Karpas-422 (cell line): ENCODE measurements around the gene EHD4. TPM values are rescaled to one million over a fixed set of nuclear protein-coding genes. Genes with fewer than 3 reads are reported as not detected.

Experiments
- DNase-seq: peaks from one replicate; pipeline ENCODE4 v3.0.0-alpha.2; 2015
- H2AFZ ChIP-seq: fragments of 200-600 bp; sonication (generic); 2 replicates; pipeline ENCODE4 v1.6.1; 2014; ENCODE audit warnings: antibody characterized with exemption, low read length, mixed read lengths
- H3K27ac ChIP-seq: fragments of 200-600 bp; sonication (generic); 2 replicates; pipeline ENCODE4 v1.5.1; 2014; ENCODE audit warnings: mild to moderate bottlenecking, low read length, moderate library complexity
- H3K27me3 ChIP-seq: fragments of 200-600 bp; sonication (generic); 2 replicates; pipeline ENCODE4 v1.6.1; 2014; ENCODE audit warnings: low read length, mixed read lengths
- H3K36me3 ChIP-seq: fragments of 200-600 bp; sonication (generic); 2 replicates; pipeline ENCODE4 v1.6.1; 2014; ENCODE audit warnings: low read length, mixed read lengths; ENCODE audit not compliant: insufficient read depth
- H3K4me1 ChIP-seq: fragments of 200-600 bp; sonication (generic); 2 replicates; pipeline ENCODE4 v1.6.1; 2014; ENCODE audit warnings: mild to moderate bottlenecking, low read length, mixed read lengths
- H3K4me2 ChIP-seq: fragments of 200-600 bp; sonication (generic); 2 replicates; pipeline ENCODE4 v1.6.1; 2014; ENCODE audit warnings: low read length, low read depth, mild to moderate bottlenecking; ENCODE audit not compliant: poor library complexity, severe bottlenecking
- H3K4me3 ChIP-seq: fragments of 200-600 bp; sonication (generic); 2 replicates; pipeline ENCODE4 v1.5.1; 2014; ENCODE audit warnings: mild to moderate bottlenecking, antibody characterized with exemption, low read length, mixed read lengths
- H3K79me2 ChIP-seq: fragments of 200-600 bp; sonication (generic); 2 replicates; pipeline ENCODE4 v1.6.1; 2014; ENCODE audit warnings: mild to moderate bottlenecking, low read length, mixed read lengths
- H3K9ac ChIP-seq: fragments of 200-600 bp; sonication (generic); 2 replicates; pipeline ENCODE4 v1.6.0; 2014; ENCODE audit warnings: low read length
- H3K9me2 ChIP-seq: fragments of 200-600 bp; sonication (generic), shearing (Covaris generic); replicated peaks from 2 replicates; pipeline ENCODE4 v1.6.0; 2014; ENCODE audit warnings: mild to moderate bottlenecking, low read length, moderate library complexity; ENCODE audit not compliant: insufficient read depth
- H3K9me3 ChIP-seq: fragments of 300-700, 200-600 bp; sonication (generic); 2 replicates; pipeline ENCODE4 v1.6.1; 2014; ENCODE audit warnings: low read length, mixed read lengths
- H4K20me1 ChIP-seq: fragments of 200-600 bp; sonication (generic); 2 replicates; pipeline ENCODE4 v1.6.1; 2014; ENCODE audit warnings: mild to moderate bottlenecking, antibody characterized with exemption, low read length, low read depth; ENCODE audit not compliant: insufficient read depth
- total RNA-seq: library from RNA; depleted of rRNA; stranded (reverse); fragments of >200 nt; shearing (Covaris generic); gene quantifications from 2 replicates; pipeline ENCODE4 v1.2.3, GENCODE V29; 2014; ENCODE audit warnings: low replicate concordance; rRNA removed

Gene EHD4
- 19.9 and 20.4 TPM in 2 replicates for total RNA-seq

DNA sequence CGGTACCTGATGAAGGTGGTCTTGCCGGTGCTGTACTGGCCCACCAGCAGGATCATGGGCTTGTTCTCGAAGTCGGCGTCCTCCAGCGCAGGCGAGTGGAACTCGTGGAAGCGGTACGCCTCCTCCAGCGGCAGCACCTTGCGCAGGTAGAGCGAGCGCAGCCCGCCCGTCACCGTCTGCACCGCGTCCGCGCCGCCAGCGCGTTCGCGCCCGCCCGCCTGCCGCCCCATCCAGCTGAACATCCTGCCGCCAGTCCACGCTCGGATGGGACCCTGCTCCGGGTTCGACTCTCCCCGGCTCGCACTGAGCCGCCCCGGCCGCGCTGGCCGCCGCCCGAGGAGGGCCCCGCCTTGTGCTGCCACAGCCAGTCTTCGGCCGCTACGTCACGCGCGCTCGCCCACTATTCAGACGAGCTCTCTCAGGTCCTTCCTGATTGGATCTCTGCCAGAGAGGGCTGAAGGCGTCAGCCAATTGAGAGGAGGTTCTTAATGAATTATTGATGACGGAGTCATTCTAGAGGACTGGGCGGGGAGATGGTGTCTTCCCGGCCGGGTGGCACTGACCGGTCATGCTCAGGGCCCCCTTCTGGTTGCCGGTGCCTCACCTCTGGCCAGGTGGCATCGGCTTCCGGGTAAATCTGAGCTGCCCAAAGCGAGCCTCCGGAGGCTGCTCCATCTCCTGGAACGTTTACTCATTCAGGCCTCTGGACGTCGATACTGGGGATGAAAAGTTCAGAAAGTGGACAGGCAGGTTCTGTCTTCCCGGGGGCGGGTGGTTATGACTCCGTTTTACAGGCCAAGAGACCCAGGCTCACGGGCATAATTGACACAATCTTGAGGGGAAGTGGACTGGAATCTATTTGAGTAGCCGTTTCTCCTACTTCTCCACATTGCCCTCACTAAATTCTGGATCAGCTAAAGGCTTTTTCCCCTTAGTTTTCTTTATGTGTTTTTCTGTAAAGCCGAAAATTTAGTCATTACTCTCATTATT lies at the start of gene EHD4:
Gene EHD4 (minus strand): TSS at position 305 of the 990 bp plus-strand sequence. CDS start 63 bp downstream, at position 242.
- no peaks in the 10 kb centered on the region for H3K9me3 ChIP-seq
- peak within 1 kb of the TSS; percentile 80 for H3K4me3 ChIP-seq
- peaks cover 59% of the 10 kb centered on the region for H3K4me1 ChIP-seq
- H3K36me3 ChIP-seq, result no peaks in the 10 kb centered on the region
- peaks cover 3% of the 10 kb centered on the region; the same call in 1 of the 2 replicates for H4K20me1 ChIP-seq
- H3K27me3 ChIP-seq, result no peaks in the 10 kb centered on the region
- H3K79me2 ChIP-seq, result peaks cover 40% of the 10 kb centered on the region
- H3K9me2 ChIP-seq, result no peaks in the 10 kb centered on the region
- peak within 1 kb of the TSS; percentile 80 for H3K9ac ChIP-seq
- peak within 1 kb of the TSS; percentile 78 for H2AFZ ChIP-seq
- H3K4me2 ChIP-seq, result peak within 1 kb of the TSS; percentile 90
- peak within 1 kb of the TSS; percentile 95 for H3K27ac ChIP-seq
- peak; percentile 99 for DNase-seq

DNA sequence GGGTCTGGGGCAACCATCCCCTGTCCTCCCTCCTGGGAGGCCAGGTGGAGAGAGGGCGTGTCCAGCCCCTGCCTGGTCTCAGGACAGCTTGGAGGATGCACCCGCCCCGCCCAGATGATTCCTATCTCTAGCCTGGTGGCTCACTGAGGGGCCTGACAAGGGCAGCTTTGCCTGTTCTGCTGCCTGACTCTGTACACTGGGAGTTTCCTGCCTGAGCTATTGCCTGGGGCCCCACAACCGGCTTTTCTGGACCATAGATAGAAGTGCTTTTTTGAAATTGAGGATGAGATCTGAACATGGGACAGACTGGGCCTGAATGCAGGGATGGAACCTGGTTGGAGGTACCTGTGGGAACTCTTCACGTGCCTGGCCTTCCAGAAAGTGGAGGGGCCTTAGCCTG lies 49.2 kb upstream of the EHD4 start:
- no peak overlapping the region for H3K4me3 ChIP-seq
- H3K4me2 ChIP-seq, result no peak overlapping the region
- H4K20me1 ChIP-seq, result no peaks in the 10 kb centered on the region
- no peak for DNase-seq
- H3K27ac ChIP-seq, result no peak overlapping the region
- no peaks in the 10 kb centered on the region for H3K36me3 ChIP-seq
- H3K9ac ChIP-seq, result no peak overlapping the region
- H3K79me2 ChIP-seq, result no peaks in the 10 kb centered on the region
- H3K9me2 ChIP-seq, result no peaks in the 10 kb centered on the region
- no peaks in the 10 kb centered on the region; the same call in 1 of the 2 replicates for H3K4me1 ChIP-seq
- H2AFZ ChIP-seq, result no peak overlapping the region
- no peaks in the 10 kb centered on the region for H3K9me3 ChIP-seq
- H3K27me3 ChIP-seq, result no peaks in the 10 kb centered on the region

GRCh38 chr15:42020713-42021273 lies 48.4 kb upstream of the EHD4 start, which contains the start of gene PLA2G4E:
Gene PLA2G4E (minus strand): TSS chr15:42021042. CDS start chr15:42021030, 12 bp downstream.
- no peak within 1 kb of the TSS for H2AFZ ChIP-seq
- no peaks in the 10 kb centered on the region for H3K79me2 ChIP-seq
- no peaks in the 10 kb centered on the region for H3K4me1 ChIP-seq
- DNase-seq, result no peak
- no peak within 1 kb of the TSS for H3K9ac ChIP-seq
- no peak within 1 kb of the TSS for H3K27ac ChIP-seq
- H3K36me3 ChIP-seq, result no peaks in the 10 kb centered on the region
- H3K9me3 ChIP-seq, result no peaks in the 10 kb centered on the region
- no peaks in the 10 kb centered on the region for H3K27me3 ChIP-seq
- no peaks in the 10 kb centered on the region for H3K9me2 ChIP-seq
- H3K4me2 ChIP-seq, result no peak within 1 kb of the TSS
- H4K20me1 ChIP-seq, result no peaks in the 10 kb centered on the region
- no peak within 1 kb of the TSS for H3K4me3 ChIP-seq

- no peaks in the 10 kb centered on the region for H3K79me2 ChIP-seq
- no peaks in the 10 kb centered on the region for H4K20me1 ChIP-seq
- DNase-seq, result no peak
- no peak overlapping the region for H3K9ac ChIP-seq
- H3K36me3 ChIP-seq, result no peaks in the 10 kb centered on the region
- no peak overlapping the region for H3K4me2 ChIP-seq
- H2AFZ ChIP-seq, result no peak overlapping the region
- no peaks in the 10 kb centered on the region for H3K27me3 ChIP-seq
- H3K4me3 ChIP-seq, result no peak overlapping the region
- no peak overlapping the region for H3K27ac ChIP-seq
- H3K4me1 ChIP-seq, result no peaks in the 10 kb centered on the region
- H3K9me3 ChIP-seq, result no peaks in the 10 kb centered on the region
- H3K9me2 ChIP-seq, result no peaks in the 10 kb centered on the region
Measured at GRCh38 chr15:42018306-42019224, 46.2 kb upstream of the EHD4 start.

GRCh38 chr15:42016971-42017370 lies 44.6 kb upstream of the EHD4 start:
- H3K27me3 ChIP-seq, result no peaks in the 10 kb centered on the region
- H3K4me2 ChIP-seq, result no peak overlapping the region
- no peaks in the 10 kb centered on the region for H3K9me3 ChIP-seq
- no peaks in the 10 kb centered on the region for H3K36me3 ChIP-seq
- no peaks in the 10 kb centered on the region for H3K79me2 ChIP-seq
- no peak overlapping the region for H2AFZ ChIP-seq
- H4K20me1 ChIP-seq, result no peaks in the 10 kb centered on the region
- no peaks in the 10 kb centered on the region for H3K9me2 ChIP-seq
- no peak overlapping the region for H3K4me3 ChIP-seq
- no peaks in the 10 kb centered on the region for H3K4me1 ChIP-seq
- no peak overlapping the region for H3K9ac ChIP-seq
- no peak overlapping the region for H3K27ac ChIP-seq
- DNase-seq, result no peak

GRCh38 chr15:42014406-42014805 lies 42.0 kb upstream of the EHD4 start:
- H3K4me2 ChIP-seq, result no peak overlapping the region
- no peak overlapping the region for H3K4me3 ChIP-seq
- no peak overlapping the region for H3K27ac ChIP-seq
- no peaks in the 10 kb centered on the region for H3K79me2 ChIP-seq
- no peak overlapping the region for H2AFZ ChIP-seq
- H3K36me3 ChIP-seq, result no peaks in the 10 kb centered on the region
- H3K4me1 ChIP-seq, result no peaks in the 10 kb centered on the region
- no peaks in the 10 kb centered on the region for H3K9me2 ChIP-seq
- no peaks in the 10 kb centered on the region for H3K9me3 ChIP-seq
- H3K27me3 ChIP-seq, result no peaks in the 10 kb centered on the region
- no peak for DNase-seq
- no peak overlapping the region for H3K9ac ChIP-seq
- no peaks in the 10 kb centered on the region for H4K20me1 ChIP-seq

GRCh38 chr15:42012928-42013482 lies 40.6 kb upstream of the EHD4 start:
- no peak overlapping the region for H3K4me3 ChIP-seq
- no peaks in the 10 kb centered on the region for H3K4me1 ChIP-seq
- no peaks in the 10 kb centered on the region for H3K36me3 ChIP-seq
- no peak overlapping the region for H2AFZ ChIP-seq
- H3K27ac ChIP-seq, result no peak overlapping the region
- no peak overlapping the region for H3K4me2 ChIP-seq
- no peaks in the 10 kb centered on the region for H4K20me1 ChIP-seq
- no peaks in the 10 kb centered on the region for H3K9me2 ChIP-seq
- no peak for DNase-seq
- no peaks in the 10 kb centered on the region for H3K27me3 ChIP-seq
- no peaks in the 10 kb centered on the region for H3K79me2 ChIP-seq
- H3K9ac ChIP-seq, result no peak overlapping the region
- no peaks in the 10 kb centered on the region for H3K9me3 ChIP-seq
